Esophagus (tissue), 2 donors: ENCODE measurements around the gene DOK6. TPM values are rescaled to one million over a fixed set of nuclear protein-coding genes. Genes with fewer than 3 reads are reported as not detected.

Source experiments
- H3K27ac ChIP-seq, 2 donors: one replicate each; pipeline ENCODE4 v1.5.1; 2013; ENCODE audit warnings: low read depth in 2 of 2, mild to moderate bottlenecking in 2 of 2, inconsistent platforms in 1 of 2, low read length in 1 of 2, moderate library complexity in 1 of 2
- H3K27me3 ChIP-seq, 2 donors: one replicate each; pipeline ENCODE4 v1.6.1; 2013; ENCODE audit warnings: low read length in 2 of 2, control low read depth in 1 of 2, mild to moderate bottlenecking in 1 of 2; ENCODE audit not compliant: insufficient read depth in 2 of 2, control insufficient read depth in 1 of 2
- H3K36me3 ChIP-seq, 2 donors: one replicate each; pipeline ENCODE4 v1.6.1; 2013; ENCODE audit warnings: low read length in 1 of 2; ENCODE audit not compliant: control insufficient read depth in 2 of 2, insufficient read depth in 2 of 2
- H3K4me1 ChIP-seq, 2 donors: one replicate each; pipeline ENCODE4 v1.6.1; 2013; ENCODE audit warnings: low read length in 1 of 2; ENCODE audit not compliant: control insufficient read depth in 2 of 2, insufficient read depth in 2 of 2
- H3K4me3 ChIP-seq, 2 donors: one replicate each; pipeline ENCODE4 v1.5.1; 2013; ENCODE audit warnings: low read length in 2 of 2, mild to moderate bottlenecking in 2 of 2, low read depth in 1 of 2, moderate library complexity in 1 of 2
- H3K9me3 ChIP-seq, 2 donors: one replicate each; pipeline ENCODE4 v1.6.1; 2013; ENCODE audit warnings: mild to moderate bottlenecking in 2 of 2, low read depth in 1 of 2, low read length in 1 of 2, moderate library complexity in 1 of 2; ENCODE audit not compliant: control insufficient read depth in 2 of 2, insufficient read depth in 1 of 2
- WGBS, 2 donors: extraction: QIAGEN DNeasy Blood & Tissue Kit; methylation state at CpG; one replicate each; pipeline ENCODE4 v1.1.7; 2013; 5-methylcytosine and 5-hydroxymethylcytosine counted together
- polyA plus RNA-seq, 2 donors: library from polyadenylated mRNA; stranded (reverse); fragments of 200-250 nt; gene quantifications; one replicate each; pipeline ENCODE4 v1.2.3, GENCODE V29; 2013
- donor health status: healthy with polysubstance abuse.
- donor health status: Bipolar disorder and iron deficiency.

The DOK6 gene
- polyA plus RNA-seq, 2 donors: 0.07 to 0.10 TPM

DNA sequence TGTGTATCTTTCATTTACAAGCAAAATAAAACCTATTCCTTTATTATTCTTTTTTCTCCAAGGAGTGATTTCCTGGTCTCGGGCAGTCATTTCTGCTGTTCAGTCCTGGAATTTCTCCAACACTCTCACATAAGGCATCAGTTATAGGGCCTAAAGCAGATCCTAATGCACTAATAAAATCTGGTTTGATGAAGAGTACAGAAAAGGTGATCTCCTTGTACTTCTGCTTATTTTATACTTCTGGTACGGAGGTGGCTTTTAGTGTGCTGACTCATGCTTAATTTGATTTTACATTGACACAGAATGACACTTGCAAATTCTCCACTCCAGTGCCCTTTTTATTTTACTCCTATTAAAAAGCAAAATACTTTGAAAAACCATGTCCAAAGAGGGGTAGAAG lies 157.4 kb downstream of the DOK6 start:
- Histone ChIP-seq H3K4me1 (no peaks in the 10 kb centered on the region), H3K4me3 (no peak overlapping the region), H3K9me3 (no peaks in the 10 kb centered on the region), H3K27me3 (no peaks in the 10 kb centered on the region), H3K36me3 (no peaks in the 10 kb centered on the region), H3K27ac (no peak overlapping the region)
- WGBS, 2 donors: 59 to 66% methylated on average over 2 of the region's 2 CpGs

DNA sequence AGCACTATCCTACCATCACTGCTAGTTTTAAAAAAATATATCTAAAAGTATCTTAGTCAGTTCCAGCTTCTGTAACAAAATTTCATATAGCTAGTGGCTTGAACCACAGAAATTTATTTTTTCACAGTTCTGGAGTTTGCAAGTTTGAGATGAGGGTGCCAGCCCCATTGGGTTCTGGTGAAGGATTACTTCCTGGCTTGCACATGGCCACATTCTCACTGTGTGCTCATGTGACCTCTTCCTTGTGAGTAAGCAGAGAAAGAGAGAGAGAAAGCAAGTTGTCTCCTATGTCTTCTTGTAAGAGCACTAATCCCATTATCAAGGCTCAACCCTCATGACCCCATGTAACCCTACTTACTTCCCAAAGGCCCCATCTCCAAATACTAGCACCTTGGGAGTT lies 158.9 kb downstream of the DOK6 start:
- Histone ChIP-seq H3K36me3 (no peaks in the 10 kb centered on the region), H3K9me3 (no peaks in the 10 kb centered on the region), H3K27ac (no peak overlapping the region), H3K4me1 (no peaks in the 10 kb centered on the region), H3K4me3 (no peak overlapping the region), H3K27me3 (no peaks in the 10 kb centered on the region)

DNA sequence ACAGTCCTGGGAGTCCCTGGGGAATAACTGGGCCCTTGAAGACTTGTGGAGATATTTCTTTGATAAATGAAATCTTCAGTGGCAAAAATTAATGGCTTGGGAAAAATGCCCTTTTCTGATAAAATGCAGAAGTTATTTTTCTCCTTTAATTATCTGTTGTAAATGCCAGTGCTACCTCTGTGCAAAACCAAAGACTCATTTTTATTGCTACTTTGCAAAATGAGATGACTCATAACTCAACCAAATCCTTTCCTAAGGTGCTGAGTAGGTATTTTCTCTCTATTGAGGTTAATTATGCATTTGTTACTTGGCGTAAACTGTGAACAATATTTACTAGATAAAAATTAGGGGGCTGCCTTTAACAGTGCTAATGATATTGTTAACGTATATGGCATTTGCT lies 163.9 kb downstream of the DOK6 start:
- Histone ChIP-seq H3K9me3 (peaks cover 6% of the 10 kb centered on the region in 2 donors), H3K27me3 (no peaks in the 10 kb centered on the region), H3K4me1 (no peaks in the 10 kb centered on the region), H3K4me3 (no peak overlapping the region), H3K27ac (no peak overlapping the region), H3K36me3 (no peaks in the 10 kb centered on the region)
- 91 to 95% methylated on average over 2 of the region's 2 CpGs for WGBS, 2 donors

DNA sequence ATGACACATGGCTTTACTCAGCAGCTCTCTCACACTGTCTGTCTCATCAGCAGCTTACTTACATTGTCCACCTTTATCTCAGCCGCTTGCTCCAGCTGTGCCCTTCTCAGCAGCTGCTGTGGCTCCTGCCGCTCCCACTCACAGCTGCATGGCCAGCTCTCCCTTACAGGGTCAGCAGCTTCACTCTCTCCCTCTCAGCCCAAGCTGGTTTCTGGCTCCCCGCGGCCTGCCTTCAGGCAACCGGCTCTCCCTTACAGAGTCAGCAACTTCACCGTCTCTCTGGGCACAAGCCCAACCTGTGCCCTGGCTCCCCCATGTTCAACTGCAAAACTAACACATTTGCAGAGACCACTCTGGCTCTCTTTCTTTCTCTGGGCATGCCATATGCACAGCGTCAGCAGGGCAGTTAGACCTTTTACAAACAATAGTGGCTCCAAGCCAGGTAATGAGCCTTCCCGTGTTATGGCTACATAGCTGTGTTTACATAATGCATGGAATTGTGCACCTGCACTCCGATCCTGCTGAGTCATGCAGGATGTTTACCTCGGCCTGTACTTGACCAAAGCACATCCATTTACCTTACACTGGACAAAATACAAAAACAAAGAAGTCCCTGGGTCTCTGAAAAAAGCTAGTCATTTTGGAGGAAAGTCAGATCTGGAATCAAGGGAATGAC lies 167.3 kb downstream of the DOK6 start:
- WGBS, 2 donors: 76 to 82% methylated on average over 10 of the region's 10 CpGs
- peaks cover 6% of the 10 kb centered on the region in 2 donors for H3K9me3 ChIP-seq

DNA sequence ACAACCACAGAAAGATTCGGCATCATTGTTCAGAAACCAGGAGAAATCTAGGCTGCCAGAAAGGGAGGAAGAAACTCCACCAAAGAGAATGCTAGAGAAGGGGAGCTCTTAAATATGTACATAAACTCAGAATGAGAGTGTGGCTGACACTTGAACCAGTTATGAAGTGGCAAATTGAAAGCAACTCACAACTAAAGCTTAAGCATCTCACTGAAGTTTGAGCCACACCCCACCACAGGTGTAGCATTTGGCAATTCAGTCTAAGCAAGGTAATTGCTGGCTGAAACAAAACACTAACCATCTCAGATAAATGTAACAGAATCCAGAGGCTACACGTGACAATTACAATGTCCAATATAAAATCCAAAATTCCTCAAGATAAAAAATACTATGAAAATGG lies 168.4 kb downstream of the DOK6 start:
- no peaks in the 10 kb centered on the region for H3K36me3 ChIP-seq
- H3K27me3 ChIP-seq: no peaks in the 10 kb centered on the region
- H3K4me3 ChIP-seq: no peak overlapping the region
- no peaks in the 10 kb centered on the region for H3K4me1 ChIP-seq
- WGBS, 2 donors: 81 to 86% methylated on average over 2 of the region's 2 CpGs
- peaks cover 6% of the 10 kb centered on the region in 2 donors for H3K9me3 ChIP-seq
- H3K27ac ChIP-seq: no peak overlapping the region

More for the DNA sequence above, 167.3 kb downstream of the DOK6 start:
- Histone ChIP-seq H3K27me3 (no peaks in the 10 kb centered on the region), H3K4me3 (no peak overlapping the region), H3K36me3 (no peaks in the 10 kb centered on the region), H3K4me1 (no peaks in the 10 kb centered on the region), H3K27ac (no peak overlapping the region)

DNA sequence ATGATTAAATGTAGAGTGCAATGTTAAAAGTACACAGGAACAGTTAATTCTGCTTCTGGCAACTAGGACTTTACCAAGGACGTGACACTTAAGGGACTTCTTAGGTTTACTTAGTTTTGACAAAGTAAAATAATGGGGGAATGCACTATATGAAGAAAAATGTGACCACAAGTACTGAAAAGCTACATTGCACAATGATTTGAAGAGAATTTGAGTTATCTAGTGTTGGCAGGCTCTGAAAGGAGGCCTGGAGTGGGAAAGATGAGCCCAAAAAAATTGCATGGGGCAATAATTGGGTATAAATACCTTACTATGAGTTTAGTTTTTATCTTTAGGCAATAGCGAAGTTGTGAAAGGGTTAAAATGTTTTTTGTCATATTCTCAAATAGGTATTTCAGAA lies 173.7 kb downstream of the DOK6 start:
- H3K27me3 ChIP-seq: no peaks in the 10 kb centered on the region
- H3K4me3 ChIP-seq: no peak overlapping the region
- 58 to 62% methylated on average over 2 of the region's 2 CpGs for WGBS, 2 donors

DNA sequence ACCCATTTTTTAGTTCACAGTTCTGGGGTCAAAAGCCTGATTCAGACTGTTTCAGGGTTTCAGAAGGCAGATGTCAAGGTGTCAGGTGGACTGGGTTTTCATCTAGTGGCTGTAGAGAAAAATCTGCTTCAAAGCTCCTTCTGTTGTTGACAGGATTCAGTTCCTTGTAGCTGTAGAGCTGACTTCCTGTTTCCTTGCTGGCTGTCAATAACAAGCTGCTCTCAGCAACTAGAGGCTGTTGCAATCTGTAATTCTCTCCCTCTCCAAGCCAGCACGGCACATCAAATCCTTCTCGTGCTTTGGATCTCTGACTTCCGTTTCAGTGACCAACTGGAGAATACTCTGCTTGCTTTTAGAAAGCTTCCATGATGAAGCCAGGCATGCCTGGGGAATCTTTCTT lies 179.4 kb downstream of the DOK6 start:
- H3K27ac ChIP-seq: no peak overlapping the region
- no peaks in the 10 kb centered on the region for H3K27me3 ChIP-seq
- peaks cover 0 to 2% of the 10 kb centered on the region in 2 donors for H3K9me3 ChIP-seq
- no peaks in the 10 kb centered on the region for H3K4me1 ChIP-seq
- 54% methylated on average over 3 of the region's 3 CpGs for WGBS, 2 donors
- H3K36me3 ChIP-seq: no peaks in the 10 kb centered on the region
- H3K4me3 ChIP-seq: no peak overlapping the region

More for the DNA sequence above, 173.7 kb downstream of the DOK6 start:
- H3K27ac ChIP-seq: no peak overlapping the region
- no peaks in the 10 kb centered on the region for H3K9me3 ChIP-seq
- H3K36me3 ChIP-seq: no peaks in the 10 kb centered on the region
- no peaks in the 10 kb centered on the region for H3K4me1 ChIP-seq

DNA sequence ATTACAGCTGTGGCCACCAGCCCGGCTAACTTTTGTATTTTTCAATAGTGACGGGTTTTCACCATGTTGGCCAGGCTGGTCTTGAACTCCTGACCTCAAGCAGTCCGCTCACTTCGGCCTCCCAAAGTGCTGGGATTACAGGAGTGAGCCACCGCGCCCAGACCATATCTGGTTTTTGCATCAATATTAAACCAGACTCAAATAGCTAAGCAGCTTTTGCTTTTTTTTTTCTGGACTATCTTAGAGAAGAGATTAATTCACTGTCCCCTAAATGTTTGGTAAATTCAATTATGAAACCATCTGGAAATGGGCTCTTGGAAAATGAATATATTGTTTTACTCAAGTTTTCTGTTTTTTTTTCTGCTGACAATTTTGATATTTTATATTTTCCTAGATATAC lies 183.7 kb downstream of the DOK6 start:
- Histone ChIP-seq H3K27me3 (no peaks in the 10 kb centered on the region), H3K27ac (no peak overlapping the region), H3K9me3 (peaks cover 0 to 4% of the 10 kb centered on the region in 2 donors), H3K36me3 (no peaks in the 10 kb centered on the region), H3K4me3 (no peak overlapping the region), H3K4me1 (no peaks in the 10 kb centered on the region)
- 92% methylated on average over 6 of the region's 6 CpGs for WGBS, 2 donors

DNA sequence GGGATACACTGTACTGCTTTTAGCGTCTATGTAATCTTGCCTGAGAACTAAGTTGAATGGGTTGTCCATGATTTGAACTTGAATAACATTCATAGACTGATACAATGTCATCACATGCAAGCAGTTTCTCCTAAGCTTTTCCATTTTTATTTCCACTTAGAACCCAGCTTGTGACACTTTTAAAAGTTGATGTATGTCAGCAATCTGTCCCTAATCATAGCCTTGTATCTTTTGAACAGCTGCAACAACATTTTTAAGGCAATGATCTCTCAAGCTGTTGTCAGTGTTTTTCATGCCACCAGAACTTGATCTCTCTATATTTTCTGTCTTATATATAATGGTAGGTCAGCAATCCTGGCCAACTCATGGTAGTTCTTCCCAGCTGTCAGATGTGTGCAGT lies 185.0 kb downstream of the DOK6 start:
- H3K27ac ChIP-seq: no peak overlapping the region
- WGBS, 2 donors: 69 to 90% methylated on average over 1 of the region's 1 CpG
- no peak overlapping the region for H3K4me3 ChIP-seq
- no peaks in the 10 kb centered on the region for H3K4me1 ChIP-seq
- no peaks in the 10 kb centered on the region for H3K36me3 ChIP-seq
- H3K9me3 ChIP-seq: peaks cover 0 to 4% of the 10 kb centered on the region in 2 donors
- no peaks in the 10 kb centered on the region for H3K27me3 ChIP-seq

DNA sequence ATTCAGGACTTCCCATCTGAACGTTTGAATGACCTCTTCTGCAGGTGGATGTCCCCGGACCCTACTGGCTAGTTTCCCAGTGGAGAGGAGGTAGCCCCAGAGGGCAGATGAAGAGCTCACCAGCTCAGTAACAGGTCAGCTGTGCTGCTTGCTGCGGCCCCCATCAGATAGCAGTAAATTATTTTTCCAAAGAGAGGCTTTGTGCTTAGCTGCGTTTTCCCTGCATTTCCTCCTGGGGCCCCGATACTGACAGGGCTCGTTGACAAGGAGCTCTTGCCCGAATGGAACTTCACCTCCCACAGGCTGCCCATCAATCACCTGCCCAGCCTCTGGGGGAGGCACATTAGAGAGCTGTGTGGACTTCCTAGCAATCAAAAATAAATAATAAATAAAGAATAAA lies 185.8 kb downstream of the DOK6 start:
- H3K9me3 ChIP-seq: peaks cover 0 to 4% of the 10 kb centered on the region in 2 donors
- H3K36me3 ChIP-seq: no peaks in the 10 kb centered on the region
- H3K27me3 ChIP-seq: no peaks in the 10 kb centered on the region
- 58 to 61% methylated on average over 7 of the region's 7 CpGs for WGBS, 2 donors
- H3K4me1 ChIP-seq: no peaks in the 10 kb centered on the region
- H3K27ac ChIP-seq: no peak overlapping the region
- H3K4me3 ChIP-seq: no peak overlapping the region
